ENCODE data around the gene ZFHX3. TPM values are rescaled to one million over a fixed set of nuclear protein-coding genes. Genes with fewer than 3 reads are reported as not detected.
A peak's percentile ranks its signal among the peaks of the same experiment; 100 is the strongest.

Gene ZFHX3
- polyA plus RNA-seq, 1 experiment, result 2.2 TPM

GRCh38 chr16:72985148-72985941 lies 62.6 kb downstream of the ZFHX3 start:
- no peaks in the 10 kb centered on the region for H3K36me3 ChIP-seq (ENCODE audit: control insufficient read depth, insufficient read depth, low read length)
- peak; percentile 63 for DNase-seq (ENCODE audit: low read depth)
- H3K4me3 ChIP-seq (ENCODE audit: low read depth, low read length), result no peak overlapping the region
- H3K27me3 ChIP-seq (ENCODE audit: control insufficient read depth, insufficient read depth, low read length), result no peaks in the 10 kb centered on the region
- TF ChIP-seq CTCF (IDR thresholded peaks at IDR 0.05; ENCODE audit: insufficient read depth, low read depth, low read length), result no peak
- ChIA-PET CTCF (interaction anchor here (0.8 to 1.4 kb wide), 3 partner anchors 26 to 519 kb away, joined by 3 read pairs; no protein-coding TSS in a partner anchor), POLR2A (interaction anchor here (0.5 kb wide), 1 partner anchor 229 kb away, joined by 6 read pairs; no protein-coding TSS in a partner anchor)

- Histone ChIP-seq H3K4me3 (ENCODE audit: low read depth, low read length) (no peak overlapping the region), H3K36me3 (ENCODE audit: control insufficient read depth, insufficient read depth, low read length) (no peaks in the 10 kb centered on the region), H3K27me3 (ENCODE audit: control insufficient read depth, insufficient read depth, low read length) (no peaks in the 10 kb centered on the region)
- DNase-seq (ENCODE audit: low read depth), result no peak
- ChIA-PET POLR2A (no interaction called here), CTCF (no interaction called here)
- TF ChIP-seq CTCF (IDR thresholded peaks at IDR 0.05; ENCODE audit: insufficient read depth, low read depth, low read length), result no peak
These were observed 64.1 kb downstream of the ZFHX3 start for GRCh38 chr16:72983728-72984350.

GRCh38 chr16:72983241-72983640 lies 64.7 kb downstream of the ZFHX3 start:
- no peak for DNase-seq (ENCODE audit: low read depth)
- Histone ChIP-seq H3K4me3 (ENCODE audit: low read depth, low read length) (no peak overlapping the region), H3K36me3 (ENCODE audit: control insufficient read depth, insufficient read depth, low read length) (no peaks in the 10 kb centered on the region), H3K27me3 (ENCODE audit: control insufficient read depth, insufficient read depth, low read length) (no peaks in the 10 kb centered on the region)
- POLR2A ChIA-PET, result no interaction called here
- TF ChIP-seq CTCF (IDR thresholded peaks at IDR 0.05; ENCODE audit: insufficient read depth, low read depth, low read length), result no peak
- CTCF ChIA-PET, result interaction anchor here (1.0 kb wide), 1 partner anchor 11 kb away, joined by 3 read pairs; no protein-coding TSS in a partner anchor

DNA sequence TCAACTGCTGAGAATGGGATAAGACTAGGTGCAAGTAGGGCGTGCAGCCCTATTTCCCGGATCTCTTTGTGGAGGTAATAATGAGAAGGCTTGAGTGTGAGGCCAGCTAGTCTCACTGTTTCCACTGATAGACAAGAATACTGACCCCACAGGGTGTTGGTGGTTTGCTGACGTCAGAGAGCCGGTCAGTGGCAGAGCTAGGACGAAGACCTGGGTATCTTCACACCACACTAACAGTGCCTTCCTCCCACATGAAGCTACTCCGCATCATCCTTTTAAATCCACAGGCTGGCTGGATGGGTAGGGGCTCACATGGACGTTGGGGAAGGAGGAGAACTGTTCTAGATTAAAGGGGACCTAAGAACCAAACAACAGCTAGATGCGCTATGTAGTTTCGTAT lies 68.0 kb downstream of the ZFHX3 start:
- no peak for TF ChIP-seq CTCF (IDR thresholded peaks at IDR 0.05; ENCODE audit: insufficient read depth, low read depth, low read length)
- DNase-seq (ENCODE audit: low read depth), result no peak
- Histone ChIP-seq H3K4me3 (ENCODE audit: low read depth, low read length) (no peak overlapping the region), H3K36me3 (ENCODE audit: control insufficient read depth, insufficient read depth, low read length) (no peaks in the 10 kb centered on the region), H3K27me3 (ENCODE audit: control insufficient read depth, insufficient read depth, low read length) (no peaks in the 10 kb centered on the region)
- ChIA-PET POLR2A (no interaction called here), CTCF (interaction anchor here (1.2 kb wide), 1 partner anchor 9 kb away, joined by 4 read pairs; no protein-coding TSS in a partner anchor)

- Histone ChIP-seq H3K36me3 (ENCODE audit: control insufficient read depth, insufficient read depth, low read length) (no peaks in the 10 kb centered on the region), H3K27me3 (ENCODE audit: control insufficient read depth, insufficient read depth, low read length) (no peaks in the 10 kb centered on the region), H3K4me3 (ENCODE audit: low read depth, low read length) (no peak overlapping the region)
- ChIA-PET CTCF (no interaction called here), POLR2A (no interaction called here)
- no peak for DNase-seq (ENCODE audit: low read depth)
- no peak for TF ChIP-seq CTCF (IDR thresholded peaks at IDR 0.05; ENCODE audit: insufficient read depth, low read depth, low read length)
These were observed 69.7 kb downstream of the ZFHX3 start for GRCh38 chr16:72978212-72978611.
